Heart left ventricle (tissue), 16 donors: Measurements from ENCODE around the gene TXNRD3. TPM values are rescaled to one million over a fixed set of nuclear protein-coding genes. Genes with fewer than 3 reads are reported as not detected.

Source experiments
- ATAC-seq, 4 donors: fragments of 200-7000 bp; cut with Tn5 transposase; one replicate each; pipeline ENCODE4 v1.9.1; 2020 to 2022; ENCODE audit warnings: moderate library complexity in 4 of 4, mild to moderate bottlenecking in 3 of 4, moderate number of reproducible peaks in 1 of 4
- DNase-seq, 5 donors: peaks; one replicate each; pipeline ENCODE4 v3.0.0-alpha.2; 2020
- H3K27ac ChIP-seq, 12 donors: fragments of 200-600 bp; sonication (generic) in 4 of 12; one replicate each; pipeline versions ENCODE4 v1.5.0 to v1.8.0; 2016 to 2022; ENCODE audit warnings: mild to moderate bottlenecking in 2 of 12
- H3K27me3 ChIP-seq, 9 donors: fragments of 200-600 bp; sonication (generic) in 2 of 9; one replicate each; pipeline versions ENCODE4 v1.5.1 to v1.8.0; 2016 to 2022; ENCODE audit warnings: mild to moderate bottlenecking in 3 of 9
- H3K36me3 ChIP-seq, 9 donors: fragments of 200-600 bp; sonication (generic) in 2 of 9; one replicate each; pipeline versions ENCODE4 v1.5.0 to v1.8.0; 2018 to 2022; ENCODE audit warnings: mild to moderate bottlenecking in 2 of 9
- H3K4me1 ChIP-seq, 12 donors: fragments of 200-600 bp; sonication (generic) in 4 of 12; one replicate each; pipeline versions ENCODE4 v1.5.0 to v1.8.0; 2016 to 2022; ENCODE audit warnings: mild to moderate bottlenecking in 3 of 12
- H3K4me3 ChIP-seq, 12 donors: fragments of 200-600 bp; sonication (generic) in 4 of 12; one replicate each; pipeline versions ENCODE4 v1.5.0 to v1.8.0; 2017 to 2022; ENCODE audit warnings: mild to moderate bottlenecking in 9 of 12, moderate library complexity in 4 of 12
- H3K9me3 ChIP-seq, 12 donors: fragments of 200-600 bp; sonication (generic) in 4 of 12; one replicate each; pipeline versions ENCODE4 v1.5.0 to v1.8.0; 2016 to 2022; ENCODE audit warnings: mild to moderate bottlenecking in 1 of 12
- CTCF ChIP-seq, 12 donors: fragments of 200-600 bp; sonication (generic) in 4 of 12; IDR thresholded peaks; one replicate each; pipeline versions ENCODE4 v1.5.0 to v1.8.0; 2018 to 2022; ENCODE audit warnings: antibody characterized with exemption in 12 of 12, mild to moderate bottlenecking in 5 of 12
- POLR2A ChIP-seq, 2 donors: fragments of 450-650 bp; IDR thresholded peaks; one replicate each; pipeline ENCODE4 v1.6.1; 2017; ENCODE audit warnings: antibody characterized with exemption in 2 of 2, mild to moderate bottlenecking in 2 of 2, moderate library complexity in 2 of 2
- WGBS, 4 donors: extraction: QIAGEN DNeasy Blood & Tissue Kit in 2 of 4; methylation state at CpG; one replicate each; pipeline versions ENCODE4 v1.1.5 to v1.1.7; 2013 to 2018; 5-methylcytosine and 5-hydroxymethylcytosine counted together
- intact Hi-C, 10 donors: fragments of 100-400 bp; cut with DNase I; formaldehyde crosslinking; loops; one replicate each; pipeline versions ENCODE4 v1.11.1 to v1.14.2; 2022
- polyA plus RNA-seq, 2 donors: library from polyadenylated mRNA; stranded (reverse); fragments of 200-250 nt; gene quantifications; one replicate each; pipeline ENCODE4 v1.2.3, GENCODE V29; 2013
- total RNA-seq, 9 donors: library from RNA; depleted of rRNA in 2 of 9; stranded (reverse); fragments of >200 nt in 2 of 9; fragmentation: NEBNext Ultra II Directional in 3 of 9; extraction: Animal tissue kit (Norgen Biotek cat#: 25700) in 3 of 9; gene quantifications; one replicate each; pipeline versions ENCODE4 v1.1.0 to v1.2.4, GENCODE V29; 2016 to 2023
- donor health status: ischemic (EF 13 %, LVEDD 7.1; RV severe dilation, severe dysfunction).
- donor health status: healthy with polysubstance abuse.
- donor health status: DM: no; HTN: yes; CAD: no.
- donor health status: DM: no; HTN: no; CAD: no.
- donor health status: ischemic (EF 25% LVEDD 6.9; RV normal size, moderate dysfunction).
- donor health status: ischemic (EF 25% LVEDD 5.7; RV mildly dilated, moderate dysfunction).
- donor health status: healthy.
- donor health status: DM: yes; HTN: yes; CAD: no.
- donor health status: ischemic (EF 35%, LVEDD 5.7; RV mildly dilated, moderate dysfunction).
- donor health status: nonischemic (EF 11% LVEDD 7.7; RV severe dilation, severe dysfunction).
- donor health status: DM: yes; HTN: yes; CAD: no.
- donor health status: PGD.
- donor health status: ischemic (EF 29% LVEDD 5.4; RV normal size, mild dysfunction).
- donor health status: nonischemic (EF 23%, LVEDD 6.1; RV moderate dilation, normal function).

Gene TXNRD3
- total and polyA plus RNA-seq, 11 donors = 1.7 to 8.2 (median 5.7) TPM

- intact Hi-C loops = no loop called here
- Histone ChIP-seq H3K4me1 (no peaks in the 10 kb centered on the region), H3K4me3 (no peak overlapping the region), H3K9me3 (peaks cover 0 to 12% (median 0%) of the 10 kb centered on the region in 12 donors), H3K27ac (no peak overlapping the region), H3K27me3 (no peaks in the 10 kb centered on the region), H3K36me3 (no peaks in the 10 kb centered on the region)
- ATAC-seq (no peak), DNase-seq (no peak)
- WGBS, 4 donors = 79 to 86% (median 83%) methylated on average over 2 of the region's 2 CpGs
- TF ChIP-seq CTCF (IDR thresholded peaks at IDR 0.05) (no peak), POLR2A (IDR thresholded peaks at IDR 0.05) (no peak)
Observed at GRCh38 chr3:126581569-126581968, 73.4 kb downstream of the TXNRD3 start.

GRCh38 chr3:126580746-126581145 is 74.2 kb downstream of the TXNRD3 start:
- WGBS, 4 donors = 78 to 90% (median 84%) methylated on average over 5 of the region's 5 CpGs
- no peak for DNase-seq
- H3K36me3 ChIP-seq = no peaks in the 10 kb centered on the region
- peaks cover 0 to 12% (median 0%) of the 10 kb centered on the region in 12 donors for H3K9me3 ChIP-seq
- TF ChIP-seq POLR2A (IDR thresholded peaks at IDR 0.05) (no peak), CTCF (IDR thresholded peaks at IDR 0.05) (no peak)
- no peaks in the 10 kb centered on the region for H3K4me1 ChIP-seq
- H3K4me3 ChIP-seq = no peak overlapping the region
- no peak for ATAC-seq
- H3K27ac ChIP-seq = no peak overlapping the region
- H3K27me3 ChIP-seq = no peaks in the 10 kb centered on the region
- intact Hi-C loops = no loop called here

- Histone ChIP-seq H3K4me3 (no peak overlapping the region), H3K27ac (no peak overlapping the region), H3K4me1 (peaks cover 0 to 2% (median 0%) of the 10 kb centered on the region in 12 donors), H3K27me3 (no peaks in the 10 kb centered on the region), H3K36me3 (no peaks in the 10 kb centered on the region), H3K9me3 (peaks cover 0 to 12% (median 0%) of the 10 kb centered on the region in 12 donors)
- intact Hi-C loops = no loop called here
- no peak for DNase-seq
- WGBS, 4 donors = 88 to 93% (median 90%) methylated on average over 5 to 7 of the region's 7 CpGs
- ATAC-seq = peak in 1 of 4 donors; percentile 34
- no peak for TF ChIP-seq POLR2A (IDR thresholded peaks at IDR 0.05)
Observed at GRCh38 chr3:126578702-126579101, 76.2 kb downstream of the TXNRD3 start.

GRCh38 chr3:126577261-126577660 is 77.7 kb downstream of the TXNRD3 start:
- no peak overlapping the region for H3K27ac ChIP-seq
- no peaks in the 10 kb centered on the region for H3K27me3 ChIP-seq
- TF ChIP-seq POLR2A (IDR thresholded peaks at IDR 0.05) (no peak), CTCF (IDR thresholded peaks at IDR 0.05) (no peak)
- no peak overlapping the region for H3K4me3 ChIP-seq
- intact Hi-C loops = no loop called here
- ATAC-seq = no peak
- H3K9me3 ChIP-seq = peaks cover 0 to 12% (median 0%) of the 10 kb centered on the region in 12 donors
- DNase-seq = peak in 1 of 5 donors; percentile 46
- 41 to 60% (median 53%) methylated on average over 2 of the region's 2 CpGs for WGBS, 4 donors
- peaks cover 0 to 7% (median 0%) of the 10 kb centered on the region in 12 donors for H3K4me1 ChIP-seq
- H3K36me3 ChIP-seq = no peaks in the 10 kb centered on the region

- intact Hi-C loops = no loop called here
- TF ChIP-seq CTCF (IDR thresholded peaks at IDR 0.05) (no peak), POLR2A (IDR thresholded peaks at IDR 0.05) (no peak)
- no peaks in the 10 kb centered on the region for H3K27me3 ChIP-seq
- 63 to 79% (median 73%) methylated on average over 15 of the region's 15 CpGs for WGBS, 4 donors
- H3K36me3 ChIP-seq = no peaks in the 10 kb centered on the region
- H3K4me3 ChIP-seq = no peak overlapping the region
- H3K9me3 ChIP-seq = no peaks in the 10 kb centered on the region
- DNase-seq = no peak
- peaks cover 0 to 7% (median 0%) of the 10 kb centered on the region in 12 donors for H3K4me1 ChIP-seq
- H3K27ac ChIP-seq = no peak overlapping the region
- ATAC-seq = peak in 3 of 4 donors; percentile 14 to 46 (median 36)
Observed at GRCh38 chr3:126573492-126574117, 81.3 kb downstream of the TXNRD3 start.
